GM12891 (cell line): ENCODE results near the gene TMCC1.

Experiments
- POLR2A ChIP-seq: IDR thresholded peaks from 2 replicates; pipeline ENCODE4 v1.6.1; 2011; ENCODE audit warnings: low read depth, low read length, control low read depth
- POLR2AphosphoS5 ChIP-seq: IDR thresholded peaks from 2 replicates; pipeline ENCODE4 v1.6.1; 2011; ENCODE audit warnings: low read depth, low read length, control low read depth
- POU2F2 ChIP-seq: IDR thresholded peaks from 2 replicates; pipeline ENCODE4 v1.6.1; 2011; ENCODE audit warnings: low read depth, mild to moderate bottlenecking, control low read depth, low read length, moderate library complexity
- SPI1 ChIP-seq: IDR thresholded peaks from 2 replicates; pipeline ENCODE4 v1.6.1; 2011; ENCODE audit warnings: low read depth, low read length, control low read depth
- TAF1 ChIP-seq: IDR thresholded peaks from 2 replicates; pipeline ENCODE4 v1.6.1; 2011; ENCODE audit warnings: low read depth, low read length, control low read depth

DNA sequence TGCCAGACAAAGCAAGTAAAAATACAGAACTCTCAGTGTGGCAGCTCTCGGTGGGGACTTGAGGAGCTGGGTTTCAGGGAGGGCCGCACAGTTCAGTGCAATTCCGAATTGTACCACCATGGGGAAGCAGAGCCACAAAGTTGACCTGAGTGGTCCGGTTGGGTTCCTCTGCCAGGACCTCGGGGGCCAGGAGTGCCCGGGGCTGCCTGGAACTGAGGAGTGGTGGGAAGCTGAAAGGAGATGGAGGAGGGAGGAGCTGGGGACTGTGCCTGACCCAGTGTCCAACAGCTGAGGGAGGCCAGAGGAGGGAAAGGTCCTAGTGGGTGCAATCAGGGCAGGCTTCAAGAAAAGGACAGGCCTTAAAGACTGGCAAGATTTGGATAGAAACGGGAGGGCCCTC, 48.8 kb upstream of the TMCC1 start:
- TF ChIP-seq POLR2A (no peak), SPI1 (no peak), POLR2AphosphoS5 (no peak), TAF1 (no peak), POU2F2 (no peak)
